Erythroblast (primary cell): Measurements from ENCODE around the gene NFASC.

Source experiments
- GATA1 ChIP-seq: IDR thresholded peaks from 2 replicates; pipeline ENCODE4 v1.6.1; 2011; ENCODE audit warnings: low read depth, mild to moderate bottlenecking, control low read depth, low read length, moderate library complexity
- POLR2A ChIP-seq: IDR thresholded peaks from 2 replicates; pipeline ENCODE4 v1.6.1; 2011; ENCODE audit warnings: mild to moderate bottlenecking, low read length

GRCh38 chr1:205020466-205020865, 149.8 kb downstream of the NFASC start:
- TF ChIP-seq POLR2A (no peak), GATA1 (no peak)
